OCI-LY1 (cell line): ENCODE measurements around the gene TNFAIP8.
A peak's percentile ranks its signal among the peaks of the same experiment; 100 is the strongest.

ENCODE experiments used
- H2AFZ ChIP-seq: fragments of 200-600 bp; sonication (generic), shearing (Covaris generic); 2 replicates; pipeline ENCODE4 v1.6.0; 2014; ENCODE audit warnings: antibody characterized with exemption, mild to moderate bottlenecking, low read length
- H3F3A ChIP-seq: fragments of 200-600 bp; sonication (generic), shearing (Covaris generic); 2 replicates; pipeline ENCODE4 v1.6.0; 2014; ENCODE audit warnings: mild to moderate bottlenecking, antibody characterized with exemption, low read length, moderate library complexity; ENCODE audit not compliant: insufficient read depth
- H3K27ac ChIP-seq: fragments of 200-600 bp; sonication (generic); 2 replicates; pipeline ENCODE4 v1.5.1; 2014; ENCODE audit warnings: low read length, mixed run types, mild to moderate bottlenecking, low read depth; ENCODE audit not compliant: poor library complexity, severe bottlenecking
- H3K27me3 ChIP-seq: fragments of 200-600 bp; sonication (generic); 2 replicates; pipeline ENCODE4 v1.6.0; 2014; ENCODE audit warnings: antibody characterized with exemption, mild to moderate bottlenecking, low read length, moderate library complexity; ENCODE audit not compliant: insufficient read depth
- H3K36me3 ChIP-seq: fragments of 200-600 bp; sonication (generic); 2 replicates; pipeline ENCODE4 v1.6.1; 2014; ENCODE audit warnings: mild to moderate bottlenecking, antibody characterized with exemption, low read length, moderate library complexity, mixed read lengths; ENCODE audit not compliant: insufficient read depth
- H3K4me1 ChIP-seq: fragments of 200-600 bp; sonication (generic); 2 replicates; pipeline ENCODE4 v1.5.1; 2014; ENCODE audit warnings: mild to moderate bottlenecking, low read length, moderate library complexity; ENCODE audit not compliant: insufficient read depth, severe bottlenecking
- H3K4me2 ChIP-seq: fragments of 200-600 bp; sonication (generic), shearing (Covaris generic); 2 replicates; pipeline ENCODE4 v1.6.1; 2014; ENCODE audit warnings: low read length
- H3K4me3 ChIP-seq: fragments of 200-600 bp; sonication (generic); 2 replicates; pipeline ENCODE4 v1.5.1; 2014; ENCODE audit warnings: low read length, low read depth, mild to moderate bottlenecking, mixed read lengths; ENCODE audit not compliant: poor library complexity, severe bottlenecking
- H3K79me2 ChIP-seq: fragments of 200-600 bp; shearing (Covaris generic); 2 replicates; pipeline ENCODE4 v1.6.1; 2016; ENCODE audit warnings: mixed run types, low read length, mixed read lengths; ENCODE audit not compliant: insufficient read depth
- H3K9ac ChIP-seq: fragments of 200-600 bp; sonication (generic), shearing (Covaris generic); 2 replicates; pipeline ENCODE4 v1.6.1; 2014; ENCODE audit warnings: mild to moderate bottlenecking, low read length, mixed read lengths
- H3K9me2 ChIP-seq: fragments of 200-600 bp; sonication (generic), shearing (Covaris generic); 2 replicates; pipeline ENCODE4 v1.6.1; 2014; ENCODE audit warnings: low read depth, mild to moderate bottlenecking, low read length, mixed read lengths
- H3K9me3 ChIP-seq: fragments of 200-600 bp; shearing (Covaris generic); 2 replicates; pipeline ENCODE4 v1.6.1; 2014; ENCODE audit warnings: low read length, mixed read lengths
- H4K20me1 ChIP-seq: fragments of 200-600 bp; sonication (generic), shearing (Covaris generic); 2 replicates; pipeline ENCODE4 v1.6.0; 2016; ENCODE audit warnings: mild to moderate bottlenecking, low read length; ENCODE audit not compliant: insufficient read depth
- CTCF ChIP-seq: fragments of 200-600 bp; sonication (generic), shearing (Covaris generic); IDR thresholded peaks from 2 replicates; pipeline ENCODE4 v1.5.1; 2017; ENCODE audit warnings: mild to moderate bottlenecking, antibody characterized with exemption, low read length, moderate library complexity, mixed read lengths
- EZH2 ChIP-seq: fragments of 200-600 bp; sonication (generic), shearing (Covaris generic); IDR thresholded peaks from 2 replicates; pipeline ENCODE4 v1.8.0; 2017; ENCODE audit warnings: borderline replicate concordance, mixed run types, mild to moderate bottlenecking, antibody characterized with exemption, low read length, moderate library complexity, mixed read lengths

TNFAIP8 gene

DNA sequence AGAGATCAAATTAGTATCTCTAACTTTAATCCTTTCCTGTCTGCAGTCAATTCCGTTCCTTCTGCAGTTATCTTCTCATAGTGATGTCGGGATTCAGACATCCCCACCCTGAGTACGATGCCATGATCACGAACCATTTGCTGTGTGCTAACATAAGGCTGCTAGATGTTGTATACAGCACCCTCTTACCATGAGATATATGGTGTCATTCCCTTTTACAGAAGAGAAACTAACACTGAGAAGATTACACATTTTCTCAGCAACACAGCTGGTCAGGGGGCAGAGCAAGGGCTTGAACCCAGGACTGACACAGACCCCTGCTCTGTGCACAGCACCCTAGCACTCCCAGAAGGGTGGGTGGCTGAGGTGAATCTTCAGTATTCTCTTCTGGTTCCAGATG is 49.6 kb downstream of the TNFAIP8 start:
- peak overlapping the region; percentile 19; the same call in 1 of the 2 replicates for H3K4me2 ChIP-seq
- no peak overlapping the region for H3K4me3 ChIP-seq
- H3K36me3 ChIP-seq: no peaks in the 10 kb centered on the region
- no peak for TF ChIP-seq CTCF
- TF ChIP-seq EZH2: no peak
- no peak overlapping the region for H3K27ac ChIP-seq
- H3K9me3 ChIP-seq: no peaks in the 10 kb centered on the region
- H3K27me3 ChIP-seq: no peaks in the 10 kb centered on the region
- no peak overlapping the region; the same call in 1 of the 2 replicates for H3K9ac ChIP-seq
- no peaks in the 10 kb centered on the region for H4K20me1 ChIP-seq
- no peaks in the 10 kb centered on the region for H3K79me2 ChIP-seq
- peaks cover 21% of the 10 kb centered on the region for H3K4me1 ChIP-seq
- H3K9me2 ChIP-seq: no peaks in the 10 kb centered on the region
- no peaks in the 10 kb centered on the region for H3F3A ChIP-seq
- no peak overlapping the region; the same call in 1 of the 2 replicates for H2AFZ ChIP-seq

GRCh38 chr5:119406551-119407110 is 50.8 kb downstream of the TNFAIP8 start:
- Histone ChIP-seq H3K9me2 (no peaks in the 10 kb centered on the region), H3K4me1 (peaks cover 25% of the 10 kb centered on the region), H3K9ac (no peak overlapping the region), H3K27ac (no peak overlapping the region), H3K4me2 (no peak overlapping the region), H3K79me2 (no peaks in the 10 kb centered on the region), H3K27me3 (no peaks in the 10 kb centered on the region), H3K4me3 (no peak overlapping the region), H2AFZ (no peak overlapping the region), H3K9me3 (no peaks in the 10 kb centered on the region), H4K20me1 (no peaks in the 10 kb centered on the region), H3F3A (no peaks in the 10 kb centered on the region), H3K36me3 (no peaks in the 10 kb centered on the region)
- TF ChIP-seq EZH2: no peak
- TF ChIP-seq CTCF: no peak

GRCh38 chr5:119409235-119409815 is 53.5 kb downstream of the TNFAIP8 start:
- Histone ChIP-seq H3K9ac (no peak overlapping the region), H3K9me3 (no peaks in the 10 kb centered on the region), H3K4me3 (no peak overlapping the region), H4K20me1 (no peaks in the 10 kb centered on the region), H3F3A (no peaks in the 10 kb centered on the region), H3K36me3 (no peaks in the 10 kb centered on the region), H2AFZ (no peak overlapping the region), H3K9me2 (no peaks in the 10 kb centered on the region), H3K27ac (no peak overlapping the region), H3K27me3 (no peaks in the 10 kb centered on the region), H3K79me2 (no peaks in the 10 kb centered on the region), H3K4me2 (no peak overlapping the region), H3K4me1 (peaks cover 43% of the 10 kb centered on the region)
- TF ChIP-seq CTCF (peak; percentile 58), EZH2 (no peak)
